GM12892 (cell line): ENCODE measurements around the gene C16orf89.

Source experiments
- POLR2A ChIP-seq: IDR thresholded peaks from 2 replicates; pipeline ENCODE4 v1.6.1; 2011; ENCODE audit warnings: low read depth, low read length, control low read depth
- TAF1 ChIP-seq: IDR thresholded peaks from 2 replicates; pipeline ENCODE4 v1.6.1; 2011; ENCODE audit warnings: low read depth, mild to moderate bottlenecking, control low read depth, low read length, borderline replicate concordance

DNA sequence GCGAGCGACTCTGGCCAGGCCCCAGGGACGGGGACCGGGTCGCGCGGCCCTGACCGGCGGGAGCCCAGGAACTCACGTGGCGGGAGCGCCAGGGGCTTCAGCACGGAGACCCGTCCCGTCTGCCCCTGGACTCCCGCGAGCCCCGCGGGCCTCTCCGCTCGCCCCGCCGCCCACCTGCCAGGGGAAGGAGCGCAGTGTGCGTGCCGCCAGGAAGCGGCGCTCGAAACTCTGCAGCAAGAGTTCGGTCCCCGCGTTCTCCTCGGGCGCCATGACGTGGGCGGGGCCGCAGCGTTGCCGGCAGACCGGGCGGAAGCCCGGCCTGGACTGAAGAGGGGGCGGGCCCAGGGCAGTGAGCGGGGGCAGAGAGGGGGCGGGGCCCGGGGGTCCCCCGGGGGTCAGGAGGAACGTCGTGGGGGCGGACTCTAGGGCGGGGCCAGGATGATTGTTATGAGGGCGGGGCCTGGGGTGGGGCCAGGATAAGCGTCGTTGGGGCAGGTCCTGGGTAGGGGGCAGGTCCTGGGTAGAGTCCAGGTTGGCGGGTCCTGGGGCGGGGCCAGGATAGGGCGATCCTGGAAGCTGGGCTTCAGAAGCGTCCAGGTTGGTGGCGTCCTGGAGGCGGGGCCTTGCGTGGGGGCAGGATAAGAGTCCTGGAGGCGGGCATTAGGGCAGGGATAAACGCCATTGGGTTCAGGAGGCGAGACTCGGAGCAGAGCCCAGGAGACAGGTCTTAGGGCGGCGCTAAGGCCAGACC is 31.9 kb upstream of the C16orf89 start, which contains the start of gene EEF2KMT:
- TF ChIP-seq POLR2A (peak; percentile 29; the same call in 1 of the 2 replicates), TAF1 (0 out of 2 replicates have a peak, but pooled peaks have one; percentile 32)
